K562 (cell line): ENCODE measurements around the gene CEP85L. TPM values are rescaled to one million over a fixed set of nuclear protein-coding genes. Genes with fewer than 3 reads are reported as not detected.

Source experiments
- ATAC-seq: fragments of 200-7000 bp; cut with Tn5 transposase; 3 replicates; pipeline ENCODE4 v1.9.1; 2020; ENCODE audit warnings: moderate library complexity
- BruUV-seq: library from RNA; stranded (reverse); fragments of 400-500 nt; replicated peaks from 2 replicates; lab custom pipeline; 2021; lab: Mats Ljungman, UMichigan
- CTCF ChIA-PET: fragments of 300-600 bp; formaldehyde crosslinking; extraction: SDS; loops from one replicate; lab custom pipeline; 2021; ENCODE audit warnings: low intra/inter-chr PET ratio; lab: Yijun Ruan, JAX
- POLR2A ChIA-PET: fragments of 300-600, 350-650 bp; sonication (Branson Sonifier 250); formaldehyde crosslinking; extraction: SDS; loops from one replicate; lab custom pipeline; 2021; ENCODE audit warnings: antibody characterized with exemption, inconsistent platforms; lab: Yijun Ruan, JAX
- DNase-seq, 4 experiments: peaks; one replicate each; pipeline versions ENCODE4 v3.0.0 to v3.0.0-alpha.2; 2011 to 2018; ENCODE audit warnings: low spot score in 3 of 4, mixed read lengths in 3 of 4; ENCODE audit errors: extremely low read depth in 1 of 4
- FAIRE-seq: peaks from 2 replicates; lab custom pipeline; 2011; peaks lifted over from hg19 to GRCh38; lab: Jason Lieb, UNC
- H2AFZ ChIP-seq: 2 replicates; pipeline ENCODE4 v1.6.0; 2011; ENCODE audit warnings: low read depth, low read length, control low read depth, inconsistent platforms
- H3K27ac ChIP-seq: fragments of 200-600 bp; 3 replicates; pipeline ENCODE4 v1.8.0; 2011; ENCODE audit warnings: low read depth, mild to moderate bottlenecking, control low read depth, inconsistent platforms, low read length, moderate library complexity, mixed read lengths; ENCODE audit errors: extremely low read depth
- H3K27me3 ChIP-seq, 2 experiments: fragments of 300-600 bp in 1 of 2; 2 replicates in 1 of 2; 3 replicates in 1 of 2; pipeline versions ENCODE4 v1.6.0 to v1.8.0; 2011; ENCODE audit warnings: inconsistent platforms in 2 of 2, low read length in 2 of 2, mild to moderate bottlenecking in 1 of 2, mixed read lengths in 1 of 2, moderate library complexity in 1 of 2; ENCODE audit not compliant: control insufficient read depth in 2 of 2, insufficient read depth in 2 of 2
- H3K36me3 ChIP-seq: fragments of 300-600 bp; 3 replicates; pipeline ENCODE4 v1.8.0; 2011; ENCODE audit warnings: mild to moderate bottlenecking, low read length, inconsistent platforms; ENCODE audit not compliant: control insufficient read depth, insufficient read depth
- H3K4me1 ChIP-seq, 2 experiments: fragments of 200-600 bp in 1 of 2; replicated peaks in 1 of 2; 2 replicates in 1 of 2; 3 replicates in 1 of 2; pipeline versions ENCODE4 v1.5.1 to v1.8.0; 2011; ENCODE audit warnings: inconsistent platforms in 2 of 2, low read length in 2 of 2, mild to moderate bottlenecking in 1 of 2, mixed read lengths in 1 of 2, moderate library complexity in 1 of 2; ENCODE audit not compliant: control insufficient read depth in 2 of 2, insufficient read depth in 2 of 2
- H3K4me2 ChIP-seq: 2 replicates; pipeline ENCODE4 v1.6.1; 2011; ENCODE audit warnings: low read length, control low read depth, inconsistent platforms, mixed read lengths; ENCODE audit not compliant: insufficient read depth
- H3K4me3 ChIP-seq: fragments of 200-600 bp; sonication (generic), shearing (Covaris generic); 2 replicates; pipeline ENCODE4 v1.5.1; 2016; ENCODE audit warnings: control low read depth, inconsistent platforms
- H3K79me2 ChIP-seq: fragments of 200-600 bp; 3 replicates; pipeline ENCODE4 v1.8.0; 2011; ENCODE audit warnings: low read length, inconsistent platforms; ENCODE audit not compliant: control insufficient read depth, insufficient read depth
- H3K9ac ChIP-seq, 2 experiments: 2 replicates each; pipeline versions ENCODE4 v1.6.0 to v1.6.1; 2011; ENCODE audit warnings: low read depth in 2 of 2, low read length in 2 of 2, control low read depth in 1 of 2, inconsistent platforms in 1 of 2, mild to moderate bottlenecking in 1 of 2, mixed read lengths in 1 of 2; ENCODE audit not compliant: insufficient read depth in 1 of 2
- H3K9me1 ChIP-seq: one replicate; pipeline ENCODE4 v1.6.0; 2011; ENCODE audit warnings: inconsistent platforms, mild to moderate bottlenecking, low read length, moderate library complexity; ENCODE audit not compliant: control insufficient read depth, insufficient read depth
- H3K9me3 ChIP-seq: replicated peaks from 2 replicates; pipeline ENCODE4 v1.5.1; 2011; ENCODE audit warnings: low read depth, low read length, inconsistent platforms; ENCODE audit not compliant: control insufficient read depth, insufficient read depth
- H4K20me1 ChIP-seq: replicated peaks from 2 replicates; pipeline ENCODE4 v1.6.1; 2011; ENCODE audit warnings: low read length, inconsistent platforms, mixed read lengths; ENCODE audit not compliant: control insufficient read depth, insufficient read depth
- ELF4 ChIP-seq: fragments of 450-650 bp; formaldehyde crosslinking; IDR thresholded peaks from 2 replicates; pipeline ENCODE4 v1.4.0; 2022; ENCODE audit warnings: missing genetic modification characterization
- KLF16 ChIP-seq: IDR thresholded peaks from 2 replicates; pipeline ENCODE4 v1.6.1; 2016; ENCODE audit warnings: antibody characterized with exemption
- POLR2AphosphoS2 ChIP-seq: IDR thresholded peaks from 2 replicates; pipeline ENCODE4 v1.6.1; 2012; ENCODE audit warnings: low read length, improper control_type of control experiment
- SMARCB1 ChIP-seq: IDR thresholded peaks from 2 replicates; pipeline ENCODE4 v1.6.1; 2011; ENCODE audit warnings: improper control_type of control experiment, low read depth; ENCODE audit not compliant: insufficient read length
- XRCC3 ChIP-seq: fragments of 450-650 bp; IDR thresholded peaks from 2 replicates; pipeline ENCODE4 v1.6.1; 2017; ENCODE audit warnings: mild to moderate bottlenecking, moderate library complexity
- ZNF134 ChIP-seq: fragments of 250-450 bp; sonication (Bioruptor Pico); conservative IDR thresholded peaks from 2 replicates; pipeline ENCODE4 v1.4.0; 2020
- ZNF644 ChIP-seq: fragments of 200-800 bp; sonication (Bioruptor generic); IDR thresholded peaks from 2 replicates; pipeline ENCODE4 v1.6.1; 2016; ENCODE audit warnings: low read depth, missing genetic modification characterization, missing compliant biosample characterization
- ZNF695 ChIP-seq: fragments of 450-650 bp; formaldehyde crosslinking; IDR thresholded peaks from 2 replicates; pipeline ENCODE4 v1.4.0; 2020; ENCODE audit warnings: mild to moderate bottlenecking, moderate library complexity
- WGBS: fragments of 100-300 bp; shearing (Covaris generic); methylation state at CpG from one replicate; pipeline ENCODE4 v1.1.6; 2016; ENCODE audit warnings: low coverage, mixed read lengths; ENCODE audit not compliant: insufficient coverage; ENCODE audit errors: missing lambda C conversion rate; 5-methylcytosine and 5-hydroxymethylcytosine counted together
- in situ Hi-C: fragments of 300-500 bp; cut with MboI; formaldehyde crosslinking; loops from 4 replicates; pipeline ENCODE4 v1.15.0; 2018; ENCODE audit warnings: inconsistent platforms, mixed read lengths
- intact Hi-C: fragments of 100-400 bp; cut with micrococcal nuclease; formaldehyde crosslinking; loops from 2 replicates; pipeline ENCODE4 v1.14.2; 2022
- polyA plus RNA-seq, 8 experiments: library from polyadenylated mRNA; depleted of rRNA in 4 of 8; stranded (reverse) in 5 of 8; unstranded in 3 of 8; fragments of >200 nt; fragmentation: Nextera tagmentation in 2 of 8; fragmentation: Illumina TruSeq in 1 of 8; extraction: Ambion mirVana in 2 of 8; extraction: Trizol in 1 of 8; gene quantifications; 2 replicates each; pipeline versions ENCODE4 v1.2.1 to v1.2.3, GENCODE V29; 2011 to 2014; ENCODE audit warnings: inconsistent platforms in 1 of 8, missing spikeins in 1 of 8
- total RNA-seq, 7 experiments: library from RNA; depleted of rRNA in 6 of 7; stranded (reverse); fragments of >200 nt in 6 of 7; fragmentation: Illumina TruSeq in 2 of 7; extraction: Trizol in 2 of 7; gene quantifications; 2 replicates each; pipeline versions ENCODE4 v1.2.1 to v1.2.3, GENCODE V29; 2011 to 2021; ENCODE audit warnings: low replicate concordance in 1 of 7
- TF ChIP-seq, protein P1 (sequence below): fragments of 250-450 bp; sonication (Bioruptor Pico); IDR thresholded peaks from 2 replicates; pipeline ENCODE4 v1.9.0; 2021; ENCODE audit warnings: mild to moderate bottlenecking
- TF ChIP-seq, protein P2 (sequence below): fragments of 450-650 bp; formaldehyde crosslinking; IDR thresholded peaks from 2 replicates; pipeline ENCODE4 v1.4.0; 2020; ENCODE audit warnings: mild to moderate bottlenecking
- TF ChIP-seq, protein P3 (sequence below): IDR thresholded peaks from 2 replicates; pipeline ENCODE4 v1.6.1; 2011; ENCODE audit not compliant: insufficient read length; ENCODE audit errors: extremely low read depth

CEP85L gene
- total and polyA plus RNA-seq, 9 of the 15 experiments (the other 6 are each of a cell fraction or from before 2014, with no cell fraction given): 4.5 to 15.8 (median 8.3) TPM

DNA sequence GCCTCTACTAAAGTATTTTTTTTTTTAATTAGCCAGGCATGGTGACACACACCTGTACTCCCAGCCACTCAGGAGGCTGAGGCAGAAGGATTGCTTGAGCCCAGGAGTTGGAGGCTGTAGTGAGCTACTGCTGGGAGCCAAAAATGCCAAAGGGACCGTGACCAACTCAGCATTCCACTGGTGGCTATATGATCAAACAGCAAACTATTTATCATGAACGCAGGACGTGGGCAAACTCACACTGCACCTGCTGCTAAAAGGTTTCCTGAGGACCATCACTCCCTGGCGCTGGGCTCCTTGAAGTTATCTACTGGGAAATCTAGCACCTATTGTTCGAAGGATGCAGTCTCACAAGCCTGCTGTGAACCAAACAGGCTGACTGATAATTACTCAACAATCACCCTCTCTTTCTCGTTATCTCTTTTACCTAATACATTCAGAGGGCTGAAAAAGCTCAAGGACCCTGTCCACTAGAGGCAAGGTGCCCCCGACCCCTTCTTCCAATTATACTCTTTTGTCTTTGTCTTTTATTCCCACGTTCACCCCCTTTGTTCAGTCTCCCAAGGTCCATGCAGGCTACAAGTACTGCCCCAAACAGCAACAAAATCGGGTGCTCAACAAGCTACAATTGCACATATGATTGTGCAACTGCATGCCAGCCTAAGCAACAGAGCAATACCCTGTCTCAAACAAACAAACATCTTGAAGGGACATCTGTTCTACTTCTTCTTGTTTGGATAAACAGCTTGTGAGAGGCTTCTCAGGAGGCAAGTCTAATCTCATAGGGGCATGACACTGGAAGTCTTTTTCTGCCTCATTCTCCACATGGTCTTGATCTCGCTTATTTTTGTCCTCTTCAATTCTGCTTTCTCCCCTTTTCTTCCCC, 151.0 kb downstream of the CEP85L start:
- CTCF ChIA-PET: no interaction called here

More for the DNA sequence above, 151.0 kb downstream of the CEP85L start:
- Histone ChIP-seq H3K36me3 (peaks cover 6% of the 10 kb centered on the region; the same call in 2 of the 3 replicates), H3K9me1 (no peaks in the 10 kb centered on the region), H2AFZ (no peak overlapping the region), H3K27ac (no peak overlapping the region), H3K4me2 (no peak overlapping the region), H3K27me3 (no peaks in the 10 kb centered on the region), H3K9me3 (no peaks in the 10 kb centered on the region), H3K9ac (no peak overlapping the region), H4K20me1 (no peaks in the 10 kb centered on the region), H3K79me2 (no peaks in the 10 kb centered on the region), H3K4me1 (peaks cover 0 to 2% of the 10 kb centered on the region in 2 experiments; a peak in 1 of 5 replicates), H3K4me3 (no peak overlapping the region)
- DNase-seq: no peak
- FAIRE-seq: no peak
- intact Hi-C loops (no loop called here), in situ Hi-C loops (no loop called here)
- no TSS peak for BruUV-seq
- TF ChIP-seq ZNF695 (CRISPR knock-in tag) (no peak), ZNF644 (tag) (no peak), ELF4 (CRISPR knock-in tag) (no peak), KLF16 (no peak), POLR2AphosphoS2 (no peak), ZNF134 (CRISPR knock-in tag) (no peak), XRCC3 (no peak), SMARCB1 (no peak)
- TF ChIP-seq, protein P1, sequence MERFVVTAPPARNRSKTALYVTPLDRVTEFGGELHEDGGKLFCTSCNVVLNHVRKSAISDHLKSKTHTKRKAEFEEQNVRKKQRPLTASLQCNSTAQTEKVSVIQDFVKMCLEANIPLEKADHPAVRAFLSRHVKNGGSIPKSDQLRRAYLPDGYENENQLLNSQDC (CRISPR knock-in tag): no peak
- TF ChIP-seq, protein P2, sequence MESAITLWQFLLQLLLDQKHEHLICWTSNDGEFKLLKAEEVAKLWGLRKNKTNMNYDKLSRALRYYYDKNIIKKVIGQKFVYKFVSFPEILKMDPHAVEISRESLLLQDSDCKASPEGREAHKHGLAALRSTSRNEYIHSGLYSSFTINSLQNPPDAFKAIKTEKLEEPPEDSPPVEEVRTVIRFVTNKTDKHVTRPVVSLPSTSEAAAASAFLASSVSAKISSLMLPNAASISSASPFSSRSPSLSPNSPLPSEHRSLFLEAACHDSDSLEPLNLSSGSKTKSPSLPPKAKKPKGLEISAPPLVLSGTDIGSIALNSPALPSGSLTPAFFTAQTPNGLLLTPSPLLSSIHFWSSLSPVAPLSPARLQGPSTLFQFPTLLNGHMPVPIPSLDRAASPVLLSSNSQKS (CRISPR knock-in tag): no peak
- TF ChIP-seq, protein P3, sequence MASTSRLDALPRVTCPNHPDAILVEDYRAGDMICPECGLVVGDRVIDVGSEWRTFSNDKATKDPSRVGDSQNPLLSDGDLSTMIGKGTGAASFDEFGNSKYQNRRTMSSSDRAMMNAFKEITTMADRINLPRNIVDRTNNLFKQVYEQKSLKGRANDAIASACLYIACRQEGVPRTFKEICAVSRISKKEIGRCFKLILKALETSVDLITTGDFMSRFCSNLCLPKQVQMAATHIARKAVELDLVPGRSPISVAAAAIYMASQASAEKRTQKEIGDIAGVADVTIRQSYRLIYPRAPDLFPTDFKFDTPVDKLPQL: no peak
- WGBS: 67% methylated on average over 10 of the region's 10 CpGs
- ATAC-seq: no peak
- POLR2A ChIA-PET: interaction anchor here (1.5 kb wide), 1 partner anchor 22 kb away, joined by 3 read pairs; no protein-coding TSS in a partner anchor
